NCI-H146 treated with DMSO at 0.1 percent for 48 hours (cell line): ENCODE data around the gene LZTS2.

Experiments used
- DNase-seq: peaks from one replicate; lab custom pipeline; 2025; ENCODE audit not compliant: unreplicated experiment; lab: John Stamatoyannopoulos, UW

The LZTS2 gene

GRCh38 chr10:100998183-100998990 lies 1.2 kb upstream of the LZTS2 start:
- DNase-seq: peak; percentile 84

GRCh38 chr10:100998991-100999741 lies 442 bp upstream of the LZTS2 start:
- DNase-seq: peak; percentile 24

- no peak for DNase-seq
Measured at GRCh38 chr10:101000127-101000914, 713 bp downstream of the LZTS2 start.

GRCh38 chr10:101000915-101001658 lies 1.5 kb downstream of the LZTS2 start:
- no peak for DNase-seq

- DNase-seq: no peak
Measured at GRCh38 chr10:101001659-101002035, 2.0 kb downstream of the LZTS2 start.

- DNase-seq: no peak
Measured at GRCh38 chr10:101002456-101002855, 2.8 kb downstream of the LZTS2 start.

- no peak for DNase-seq
Measured at GRCh38 chr10:101003639-101004206, 4.1 kb downstream of the LZTS2 start.

- DNase-seq: no peak
Measured at GRCh38 chr10:101005361-101005760, 5.8 kb downstream of the LZTS2 start.

GRCh38 chr10:101005869-101006567 lies 6.4 kb downstream of the LZTS2 start:
- no peak for DNase-seq

GRCh38 chr10:101006593-101007098 lies 7.0 kb downstream of the LZTS2 start:
- no peak for DNase-seq

GRCh38 chr10:101007099-101007711 lies 7.6 kb downstream of the LZTS2 start:
- no peak for DNase-seq

GRCh38 chr10:101007915-101008822 lies 8.6 kb downstream of the LZTS2 start:
- no peak for DNase-seq

GRCh38 chr10:101008823-101009423 lies 9.3 kb downstream of the LZTS2 start:
- no peak for DNase-seq

GRCh38 chr10:101010329-101010728 lies 10.7 kb downstream of the LZTS2 start:
- no peak for DNase-seq

- no peak for DNase-seq
Measured at GRCh38 chr10:101011517-101012423, 12.2 kb downstream of the LZTS2 start.

GRCh38 chr10:101012525-101013364 lies 13.1 kb downstream of the LZTS2 start:
- peak; percentile 50 for DNase-seq
